ENCODE results near the gene FUT1.

Gene FUT1

GRCh38 chr19:48742096-48742495, 10.3 kb downstream of the FUT1 start:
- in situ Hi-C loops (cut with HindIII; ENCODE audit: low sequenced_read_pairs) = no loop called here

- in situ Hi-C loops (cut with HindIII; ENCODE audit: low sequenced_read_pairs) = no loop called here
Observed at GRCh38 chr19:48741129-48741999, 11.1 kb downstream of the FUT1 start.

GRCh38 chr19:48740164-48740972, 12.1 kb downstream of the FUT1 start, which contains the start of gene RASIP1:
TSS of gene RASIP1 (minus strand) at chr19:48740610. CDS start at chr19:48740282, 328 bp downstream.
- in situ Hi-C loops (cut with HindIII; ENCODE audit: low sequenced_read_pairs) = no loop called here

GRCh38 chr19:48739404-48740163, 12.9 kb downstream of the FUT1 start:
- in situ Hi-C loops (cut with HindIII; ENCODE audit: low sequenced_read_pairs) = no loop called here

GRCh38 chr19:48738557-48739403, 13.7 kb downstream of the FUT1 start:
- in situ Hi-C loops (cut with HindIII; ENCODE audit: low sequenced_read_pairs) = no loop called here

GRCh38 chr19:48737360-48737998, 15.0 kb downstream of the FUT1 start:
- in situ Hi-C loops (cut with HindIII; ENCODE audit: low sequenced_read_pairs) = no loop called here

- in situ Hi-C loops (cut with HindIII; ENCODE audit: low sequenced_read_pairs) = no loop called here
Observed at GRCh38 chr19:48735031-48735615, 17.3 kb downstream of the FUT1 start.

GRCh38 chr19:48734625-48735024, 17.8 kb downstream of the FUT1 start:
- in situ Hi-C loops (cut with HindIII; ENCODE audit: low sequenced_read_pairs) = no loop called here

GRCh38 chr19:48731452-48731851, 21.0 kb downstream of the FUT1 start:
- in situ Hi-C loops (cut with HindIII; ENCODE audit: low sequenced_read_pairs) = no loop called here

- in situ Hi-C loops (cut with HindIII; ENCODE audit: low sequenced_read_pairs) = no loop called here
Observed at GRCh38 chr19:48728911-48729664, 23.4 kb downstream of the FUT1 start.

- in situ Hi-C loops (cut with HindIII; ENCODE audit: low sequenced_read_pairs) = no loop called here
Observed at GRCh38 chr19:48726556-48726955, 25.9 kb downstream of the FUT1 start.

GRCh38 chr19:48724796-48725753, 27.4 kb downstream of the FUT1 start:
- in situ Hi-C loops (cut with HindIII; ENCODE audit: low sequenced_read_pairs) = loop anchor here (5.0 kb wide), 2 partner anchors 87 to 93 kb away; partner anchors contain the start of gene BCAT2

GRCh38 chr19:48722196-48722708, 30.2 kb downstream of the FUT1 start:
- in situ Hi-C loops (cut with HindIII; ENCODE audit: low sequenced_read_pairs) = loop anchor here (5.0 kb wide), 2 partner anchors 90 kb away; partner anchors contain the start of gene BCAT2

- in situ Hi-C loops (cut with HindIII; ENCODE audit: low sequenced_read_pairs) = loop anchor here (5.0 kb wide), 2 partner anchors 88 to 92 kb away; partner anchors contain the start of gene BCAT2
Observed at GRCh38 chr19:48720613-48721296, 31.7 kb downstream of the FUT1 start.

GRCh38 chr19:48720251-48720612, 32.2 kb downstream of the FUT1 start:
- in situ Hi-C loops (cut with HindIII; ENCODE audit: low sequenced_read_pairs) = loop anchor here (5.0 kb wide), 2 partner anchors 88 to 92 kb away; partner anchors contain the start of gene BCAT2

Measured in endothelial cell of hepatic sinusoid (primary cell).